Hepatocyte (in vitro differentiated cells): ENCODE measurements around the gene DUOXA1.

ENCODE experiments used
- CTCF ChIP-seq: fragments of 200-600 bp; sonication (generic); IDR thresholded peaks from 2 replicates; pipeline ENCODE4 v1.5.1; 2016; ENCODE audit warnings: antibody characterized with exemption, mild to moderate bottlenecking; ENCODE audit not compliant: poor library complexity
- EZH2phosphoT487 ChIP-seq: fragments of 200-600 bp; sonication (generic); IDR thresholded peaks from one replicate; pipeline ENCODE4 v1.6.1; 2018; ENCODE audit warnings: antibody characterized with exemption, mild to moderate bottlenecking, low read depth, moderate library complexity; ENCODE audit not compliant: unreplicated experiment, severe bottlenecking

- TF ChIP-seq CTCF (no peak), EZH2phosphoT487 (no peak)
Observed at GRCh38 chr15:45147606-45148005, 17.9 kb upstream of the DUOXA1 start.
